GM18505 (cell line): ENCODE data around the gene MXD3.
"Not testable (repeated sequence)": the region's sequence is repeated elsewhere in the genome, so short reads cannot be mapped to it uniquely, and the experiment has no call there.

Experiments
- ATAC-seq: cut with Tn5 transposase; IDR thresholded peaks from one replicate; pipeline ENCODE4 v1.9.1; 2021; ENCODE audit not compliant: unreplicated experiment
- POLR2A ChIP-seq: IDR thresholded peaks from 4 replicates; pipeline ENCODE4 v1.6.1; 2011; ENCODE audit warnings: borderline replicate concordance; ENCODE audit not compliant: insufficient read depth, insufficient read length; ENCODE audit errors: extremely low read depth

Gene MXD3

GRCh38 chr5:177311723-177312648, at the start of gene MXD3:
Gene MXD3, minus strand, starts transcription at chr5:177311898. Its CDS starts 68 bp downstream, at chr5:177311830.
- ATAC-seq: peak; percentile 69
- peak; percentile 56 for TF ChIP-seq POLR2A

- not testable (repeated sequence) for ATAC-seq
These were observed 49.0 kb upstream of the MXD3 start for GRCh38 chr5:177360740-177361139.

- ATAC-seq: no peak
- TF ChIP-seq POLR2A: no peak
These were observed 48.2 kb upstream of the MXD3 start for GRCh38 chr5:177359860-177360259.

GRCh38 chr5:177359451-177359851, 47.8 kb upstream of the MXD3 start:
- no peak for TF ChIP-seq POLR2A
- no peak for ATAC-seq

- TF ChIP-seq POLR2A: no peak
- no peak for ATAC-seq
These were observed 46.7 kb upstream of the MXD3 start for GRCh38 chr5:177358370-177358819.

- peak; percentile 79 for ATAC-seq
These were observed 46.0 kb upstream of the MXD3 start, which contains the start of gene RGS14 for GRCh38 chr5:177357459-177358351. Gene RGS14, plus strand, starts transcription at chr5:177357924. Its CDS starts 101 bp downstream, at chr5:177358025.

GRCh38 chr5:177357146-177357458, 45.4 kb upstream of the MXD3 start:
- no peak for ATAC-seq
- no peak for TF ChIP-seq POLR2A

More at GRCh38 chr5:177357459-177358351, 46.0 kb upstream of the MXD3 start, which contains the start of gene RGS14:
- TF ChIP-seq POLR2A: peak; percentile 81

GRCh38 chr5:177356746-177357145, 45.0 kb upstream of the MXD3 start:
- TF ChIP-seq POLR2A: no peak

GRCh38 chr5:177355868-177356168, 44.1 kb upstream of the MXD3 start:
- TF ChIP-seq POLR2A: no peak
- ATAC-seq: no peak

More at GRCh38 chr5:177356746-177357145, 45.0 kb upstream of the MXD3 start:
- no peak for ATAC-seq

- TF ChIP-seq POLR2A: no peak
- ATAC-seq: no peak
These were observed 43.6 kb upstream of the MXD3 start for GRCh38 chr5:177355162-177355867.

GRCh38 chr5:177354711-177355110, 43.0 kb upstream of the MXD3 start:
- no peak for TF ChIP-seq POLR2A
- ATAC-seq: no peak

GRCh38 chr5:177354256-177354655, 42.6 kb upstream of the MXD3 start:
- ATAC-seq: no peak
- no peak for TF ChIP-seq POLR2A

- no peak for TF ChIP-seq POLR2A
These were observed 41.4 kb upstream of the MXD3 start for GRCh38 chr5:177353093-177353492.

More at GRCh38 chr5:177353093-177353492, 41.4 kb upstream of the MXD3 start:
- no peak for ATAC-seq
